Activated B cell treated with CpG ODN at 0.5 μM for 24 hours (primary cell): ENCODE measurements around the gene KCNJ18. TPM values are rescaled to one million over a fixed set of nuclear protein-coding genes. Genes with fewer than 3 reads are reported as not detected.
"Not testable (repeated sequence)": the region's sequence is repeated elsewhere in the genome, so short reads cannot be mapped to it uniquely, and the experiment has no call there.

Experiments used
- ATAC-seq: fragments of 200-7000 bp; cut with Tn5 transposase; one replicate; pipeline ENCODE4 v1.10.0; 2021; ENCODE audit warnings: low read depth, mild to moderate bottlenecking, moderate library complexity
- CTCF ChIA-PET: fragments of 350-600 bp; sonication (Branson Sonifier 250); formaldehyde crosslinking; loops from one replicate; lab custom pipeline; 2021; ENCODE audit warnings: antibody characterized with exemption; lab: Charles Lee
- POLR2A ChIA-PET: fragments of 350-600 bp; sonication (Branson Sonifier 250); formaldehyde crosslinking; loops from one replicate; lab custom pipeline; 2021; ENCODE audit warnings: antibody characterized with exemption; lab: Charles Lee
- DNase-seq: peaks from one replicate; pipeline ENCODE4 v3.0.0; 2022
- H3K27ac Mint-ChIP-seq: one replicate; pipeline ENCODE4 v1.8.0; 2020; ENCODE audit warnings: mixed read lengths
- H3K27me3 Mint-ChIP-seq: one replicate; pipeline ENCODE4 v1.8.0; 2021; ENCODE audit warnings: mixed read lengths
- H3K36me3 Mint-ChIP-seq: one replicate; pipeline ENCODE4 v1.8.0; 2021; ENCODE audit warnings: low read depth, mixed read lengths
- H3K4me1 Mint-ChIP-seq: one replicate; pipeline ENCODE4 v1.8.0; 2021; ENCODE audit warnings: mixed read lengths
- H3K4me3 Mint-ChIP-seq: one replicate; pipeline ENCODE4 v1.8.0; 2020; ENCODE audit warnings: mild to moderate bottlenecking, mixed read lengths
- H3K9me3 Mint-ChIP-seq: one replicate; pipeline ENCODE4 v1.8.0; 2020; ENCODE audit warnings: mixed read lengths
- intact Hi-C: fragments of 100-400 bp; cut with micrococcal nuclease; formaldehyde crosslinking; loops from one replicate; pipeline ENCODE4 v1.15.1; 2024
- total RNA-seq: library from RNA; stranded (reverse); gene quantifications from 2 replicates; pipeline ENCODE4 v1.2.3, GENCODE V29; 2022
- TF ChIP-seq, protein P1 (sequence below): fragments of 200-600 bp; IDR thresholded peaks from one replicate; pipeline ENCODE4 v1.8.0; 2022; ENCODE audit warnings: antibody characterized with exemption, mild to moderate bottlenecking

Gene KCNJ18
- total RNA-seq, 1 donor from 2014 or later = not detected

DNA sequence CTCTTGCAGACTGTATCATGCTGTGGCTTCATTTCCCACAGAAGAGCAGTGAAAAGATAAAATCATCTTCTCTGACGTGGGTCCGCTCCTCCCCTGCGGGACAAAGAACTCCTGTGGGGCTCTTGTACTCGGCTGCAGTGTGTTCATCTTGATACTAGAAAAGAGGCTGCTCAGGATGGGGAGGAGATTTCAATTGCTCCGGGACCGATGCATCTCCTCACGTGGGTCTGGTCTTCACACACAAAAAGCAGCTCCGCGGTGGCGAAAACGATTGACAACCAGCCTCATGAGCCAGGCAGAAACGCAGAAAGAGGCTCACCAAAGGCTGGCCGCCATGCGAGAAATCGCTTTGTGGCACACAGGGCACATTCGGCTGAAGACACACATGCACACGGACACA lies 14.4 kb upstream of the KCNJ18 start:
- Mint-ChIP-seq H3K27me3 (no peaks in the 10 kb centered on the region), H3K4me3 (no peak overlapping the region), H3K9me3 (peaks cover 6% of the 10 kb centered on the region), H3K4me1 (no peaks in the 10 kb centered on the region), H3K36me3 (no peaks in the 10 kb centered on the region), H3K27ac (no peak overlapping the region)
- ChIA-PET POLR2A (no interaction called here), CTCF (no interaction called here)
- DNase-seq (no peak), ATAC-seq (no peak)
- TF ChIP-seq, protein P1, sequence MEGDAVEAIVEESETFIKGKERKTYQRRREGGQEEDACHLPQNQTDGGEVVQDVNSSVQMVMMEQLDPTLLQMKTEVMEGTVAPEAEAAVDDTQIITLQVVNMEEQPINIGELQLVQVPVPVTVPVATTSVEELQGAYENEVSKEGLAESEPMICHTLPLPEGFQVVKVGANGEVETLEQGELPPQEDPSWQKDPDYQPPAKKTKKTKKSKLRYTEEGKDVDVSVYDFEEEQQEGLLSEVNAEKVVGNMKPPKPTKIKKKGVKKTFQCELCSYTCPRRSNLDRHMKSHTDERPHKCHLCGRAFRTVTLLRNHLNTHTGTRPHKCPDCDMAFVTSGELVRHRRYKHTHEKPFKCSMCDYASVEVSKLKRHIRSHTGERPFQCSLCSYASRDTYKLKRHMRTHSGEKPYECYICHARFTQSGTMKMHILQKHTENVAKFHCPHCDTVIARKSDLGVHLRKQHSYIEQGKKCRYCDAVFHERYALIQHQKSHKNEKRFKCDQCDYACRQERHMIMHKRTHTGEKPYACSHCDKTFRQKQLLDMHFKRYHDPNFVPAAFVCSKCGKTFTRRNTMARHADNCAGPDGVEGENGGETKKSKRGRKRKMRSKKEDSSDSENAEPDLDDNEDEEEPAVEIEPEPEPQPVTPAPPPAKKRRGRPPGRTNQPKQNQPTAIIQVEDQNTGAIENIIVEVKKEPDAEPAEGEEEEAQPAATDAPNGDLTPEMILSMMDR = no peak
- intact Hi-C loops = no loop called here

DNA sequence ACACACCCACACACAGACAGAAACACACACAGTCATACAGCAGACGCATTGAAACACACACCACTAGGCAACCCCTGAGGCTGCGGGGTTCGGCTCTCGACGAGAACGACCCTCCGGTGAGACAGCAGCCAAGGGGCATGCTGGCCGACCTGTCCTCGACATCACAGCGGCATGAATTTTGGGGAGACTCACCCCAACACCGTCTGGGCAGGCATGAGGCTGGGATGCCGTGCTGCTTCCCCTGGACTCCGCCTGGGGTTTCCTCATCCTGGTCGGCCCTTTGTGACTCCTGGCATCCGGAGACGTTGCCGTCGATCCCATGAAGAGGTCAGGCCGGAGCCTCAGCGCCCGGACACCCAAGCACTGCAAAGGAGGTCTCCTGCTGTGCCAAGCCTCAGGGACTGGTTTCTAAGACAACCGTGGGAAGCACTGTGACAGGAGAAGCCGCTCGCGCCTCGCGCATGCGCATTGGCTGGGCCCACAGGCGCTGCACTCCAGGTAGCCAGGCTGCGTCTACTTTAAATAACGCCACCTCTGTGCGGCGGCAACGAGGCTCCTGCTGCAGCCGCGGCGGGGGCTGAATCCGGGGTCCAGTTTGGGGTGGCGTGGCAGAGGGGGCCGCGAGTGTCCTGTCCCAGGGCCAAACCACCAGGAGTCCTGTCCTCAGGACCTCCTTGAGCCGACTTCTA lies 13.8 kb upstream of the KCNJ18 start:
- TF ChIP-seq, protein P1 = no peak
- no peak for DNase-seq
- ChIA-PET POLR2A (no interaction called here), CTCF (no interaction called here)
- Mint-ChIP-seq H3K9me3 (peaks cover 4% of the 10 kb centered on the region), H3K27ac (no peak overlapping the region), H3K27me3 (no peaks in the 10 kb centered on the region), H3K4me1 (no peaks in the 10 kb centered on the region), H3K36me3 (no peaks in the 10 kb centered on the region), H3K4me3 (no peak overlapping the region)
- ATAC-seq = no peak
- intact Hi-C loops = no loop called here

DNA sequence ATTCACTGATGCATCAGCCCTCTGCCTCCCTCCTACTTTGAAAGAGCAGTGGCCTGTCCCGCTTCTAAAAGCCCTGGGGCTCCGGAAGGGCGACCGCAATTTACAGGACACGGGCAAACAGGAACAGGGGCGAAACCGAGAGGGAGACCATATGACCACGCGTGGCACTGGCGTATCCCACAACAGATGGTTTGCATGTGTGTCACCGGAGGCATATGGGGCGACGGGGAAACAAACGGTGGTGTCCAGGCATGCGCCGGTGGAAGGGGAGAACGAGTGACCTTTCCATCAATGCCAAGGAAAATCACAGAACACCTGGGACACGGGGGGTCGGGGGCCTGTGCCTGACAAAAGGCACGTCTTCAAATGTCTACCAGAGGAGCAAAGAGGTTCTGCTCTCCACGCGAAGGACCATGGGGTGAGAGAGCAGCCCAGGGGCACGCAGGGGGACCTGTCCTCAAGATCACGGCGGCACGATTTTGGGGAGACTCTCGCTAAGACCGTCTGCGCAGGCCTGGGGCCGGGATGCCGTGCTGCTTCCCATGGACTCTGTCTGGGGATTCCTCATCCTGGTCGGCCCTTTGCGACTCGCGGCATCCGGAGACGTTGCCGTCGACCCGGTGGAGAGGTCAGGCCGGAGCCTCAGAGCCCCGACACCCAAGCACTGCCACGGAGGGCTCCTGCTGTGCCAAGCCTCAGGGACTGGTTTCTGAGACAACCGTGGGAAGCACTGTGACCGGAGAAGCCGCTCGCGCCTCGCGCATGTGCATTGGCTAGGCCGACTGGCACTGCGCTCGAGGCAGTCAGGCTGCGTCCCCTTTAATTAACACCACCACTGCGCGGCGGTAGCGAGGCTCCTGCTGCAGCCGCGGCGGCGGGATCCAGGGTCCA lies 12.8 kb upstream of the KCNJ18 start:
- TF ChIP-seq, protein P1 = no peak
- no peak overlapping the region for H3K4me3 Mint-ChIP-seq
- ATAC-seq (no peak), DNase-seq (no peak)
- H3K36me3 Mint-ChIP-seq = no peaks in the 10 kb centered on the region
- no peaks in the 10 kb centered on the region for H3K27me3 Mint-ChIP-seq
- no peaks in the 10 kb centered on the region for H3K4me1 Mint-ChIP-seq
- POLR2A ChIA-PET = no interaction called here
- H3K9me3 Mint-ChIP-seq = peaks cover 3% of the 10 kb centered on the region
- intact Hi-C loops = no loop called here
- H3K27ac Mint-ChIP-seq = no peak overlapping the region
- CTCF ChIA-PET = no interaction called here

DNA sequence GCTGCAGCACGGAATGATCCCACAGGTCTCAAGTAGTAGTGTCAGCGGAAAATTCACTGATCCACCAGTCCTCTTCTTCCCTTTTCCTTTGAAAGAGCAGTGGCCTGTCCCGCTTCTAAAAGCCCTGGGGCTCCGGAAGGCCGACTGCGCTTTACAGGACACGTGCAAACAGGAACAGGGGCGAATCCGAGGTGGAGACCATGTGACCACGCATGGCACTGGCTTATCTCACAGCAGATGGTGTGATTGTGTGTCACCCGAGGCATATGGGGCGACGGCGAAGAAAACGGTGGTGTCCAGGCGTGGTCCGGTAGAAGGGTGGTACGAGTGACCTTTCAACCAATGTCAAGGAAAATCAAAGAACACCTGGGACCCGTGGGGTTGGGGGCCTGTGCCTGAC lies 12.0 kb upstream of the KCNJ18 start:
- H3K4me1 Mint-ChIP-seq = no peaks in the 10 kb centered on the region
- H3K27me3 Mint-ChIP-seq = no peaks in the 10 kb centered on the region
- TF ChIP-seq, protein P1 = no peak
- ChIA-PET CTCF (no interaction called here), POLR2A (no interaction called here)
- peaks cover 3% of the 10 kb centered on the region for H3K9me3 Mint-ChIP-seq
- ATAC-seq = no peak
- H3K4me3 Mint-ChIP-seq = no peak overlapping the region
- no peak for DNase-seq
- H3K36me3 Mint-ChIP-seq = no peaks in the 10 kb centered on the region
- intact Hi-C loops = no loop called here
- no peak overlapping the region for H3K27ac Mint-ChIP-seq

DNA sequence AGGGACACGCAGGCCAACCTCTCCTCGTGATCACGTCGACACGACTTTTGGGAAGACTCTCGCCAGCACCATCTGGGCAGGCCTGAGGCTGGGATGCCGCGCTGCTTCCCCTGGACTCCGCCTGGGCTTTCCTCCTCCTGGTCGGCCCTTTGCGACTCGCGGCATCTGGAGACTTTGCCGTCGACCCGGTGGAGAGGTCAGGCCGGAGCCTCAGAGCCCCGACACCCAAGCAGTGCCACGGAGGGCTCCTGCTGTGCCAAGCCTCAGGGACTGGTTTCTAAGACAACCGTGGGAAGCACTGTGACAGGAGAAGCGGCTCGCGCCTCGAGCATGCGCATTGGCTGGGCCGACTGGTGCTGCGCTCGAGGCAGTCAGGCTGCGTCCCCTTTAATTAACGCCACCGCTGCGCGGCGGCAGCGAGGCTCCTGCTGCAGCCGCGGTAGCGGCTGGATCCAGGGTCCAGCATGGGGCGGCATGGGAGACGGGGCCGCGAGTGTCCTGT lies 11.4 kb upstream of the KCNJ18 start:
- H3K36me3 Mint-ChIP-seq, ATAC-seq, DNase-seq, H3K27me3 Mint-ChIP-seq, H3K4me1 Mint-ChIP-seq, CTCF ChIA-PET, POLR2A ChIA-PET, H3K4me3 Mint-ChIP-seq, intact Hi-C loops, H3K9me3 Mint-ChIP-seq, H3K27ac Mint-ChIP-seq: not testable (repeated sequence)

DNA sequence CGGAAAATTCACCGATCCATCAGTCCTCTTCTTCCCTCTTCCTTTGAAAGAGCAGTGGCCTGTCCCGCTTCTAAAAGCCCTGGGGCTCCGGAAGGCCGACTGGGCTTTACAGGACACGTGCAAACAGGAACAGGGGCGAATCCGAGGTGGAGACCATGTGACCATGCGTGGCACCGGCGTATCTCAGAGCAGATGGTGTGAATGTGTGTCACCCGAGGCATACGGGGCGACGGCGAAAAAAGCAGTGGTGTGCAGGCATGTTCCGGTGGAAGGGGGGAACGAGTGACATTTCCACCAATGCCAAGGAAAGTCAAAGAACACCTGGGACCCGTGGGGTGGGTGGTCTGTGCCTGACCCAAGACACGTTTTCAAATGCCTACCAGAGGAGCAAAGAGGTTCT lies 10.7 kb upstream of the KCNJ18 start:
- not testable (repeated sequence) for H3K36me3 Mint-ChIP-seq

DNA sequence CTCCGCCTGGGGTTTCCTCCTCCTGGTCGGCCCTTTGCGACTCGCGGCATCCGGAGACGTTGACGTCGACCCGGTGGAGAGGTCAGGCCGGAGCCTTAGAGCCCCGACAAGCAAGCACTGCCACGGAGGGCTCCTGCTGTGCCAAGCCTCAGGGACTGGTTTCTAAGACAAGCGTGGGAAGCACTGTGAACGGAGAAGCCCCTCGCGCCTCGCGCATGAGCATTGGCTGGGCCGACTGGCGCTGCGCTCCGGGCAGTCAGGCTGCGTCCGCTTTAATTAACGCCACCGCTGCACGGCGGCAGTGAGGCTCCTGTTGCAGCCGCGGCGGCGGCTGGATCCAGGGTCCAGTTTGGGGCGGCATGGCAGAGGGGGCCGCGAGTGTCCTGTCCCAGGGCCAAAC lies 10.2 kb upstream of the KCNJ18 start:
- H3K36me3 Mint-ChIP-seq, intact Hi-C loops, H3K9me3 Mint-ChIP-seq, POLR2A ChIA-PET, H3K4me1 Mint-ChIP-seq, H3K27me3 Mint-ChIP-seq, H3K27ac Mint-ChIP-seq, H3K4me3 Mint-ChIP-seq, DNase-seq, ATAC-seq, CTCF ChIA-PET: not testable (repeated sequence)

More for the DNA sequence above, 10.7 kb upstream of the KCNJ18 start:
- H3K4me3 Mint-ChIP-seq, intact Hi-C loops, H3K27ac Mint-ChIP-seq, H3K9me3 Mint-ChIP-seq, H3K27me3 Mint-ChIP-seq, ATAC-seq, CTCF ChIA-PET, H3K4me1 Mint-ChIP-seq, DNase-seq, POLR2A ChIA-PET: not testable (repeated sequence)

DNA sequence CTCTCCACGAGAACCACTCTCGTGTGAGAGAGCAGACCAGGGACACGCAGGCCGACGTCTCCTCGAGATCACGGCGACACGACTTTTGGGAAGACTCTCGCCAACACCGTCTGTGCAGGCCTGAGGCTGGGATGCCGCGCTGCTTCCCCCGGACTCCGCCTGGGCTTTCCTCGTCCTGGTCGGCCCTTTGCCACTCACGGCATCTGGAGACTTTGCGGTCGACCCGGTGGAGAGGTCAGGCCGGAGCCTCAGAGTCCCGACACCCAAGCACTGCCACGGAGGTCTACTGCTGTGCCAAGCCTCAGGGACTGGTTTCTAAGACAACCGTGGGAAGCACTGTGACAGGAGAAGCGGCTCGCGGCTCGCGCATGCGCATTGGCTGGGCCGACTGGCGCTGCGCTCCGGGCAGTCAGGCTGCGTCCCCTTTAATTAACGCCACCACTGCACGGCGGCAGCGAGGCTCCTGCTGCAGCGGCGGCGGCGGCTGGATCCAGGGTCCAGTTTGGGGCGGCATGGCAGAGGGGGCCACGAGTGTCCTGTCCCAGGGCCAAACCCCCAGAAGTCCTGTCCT lies 9.1 kb upstream of the KCNJ18 start:
- H3K36me3 Mint-ChIP-seq, CTCF ChIA-PET, ATAC-seq, H3K4me1 Mint-ChIP-seq, H3K4me3 Mint-ChIP-seq, H3K27me3 Mint-ChIP-seq, DNase-seq, H3K9me3 Mint-ChIP-seq, intact Hi-C loops, H3K27ac Mint-ChIP-seq, POLR2A ChIA-PET: not testable (repeated sequence)
